ENCODE data around the gene MEAK7. TPM values are rescaled to one million over a fixed set of nuclear protein-coding genes. Genes with fewer than 3 reads are reported as not detected.

MEAK7 gene
- total and polyA plus RNA-seq, 2 of the 8 experiments (the other 6 are each of a cell fraction or from before 2014, with no cell fraction given) = 9.6 to 19.6 TPM

DNA sequence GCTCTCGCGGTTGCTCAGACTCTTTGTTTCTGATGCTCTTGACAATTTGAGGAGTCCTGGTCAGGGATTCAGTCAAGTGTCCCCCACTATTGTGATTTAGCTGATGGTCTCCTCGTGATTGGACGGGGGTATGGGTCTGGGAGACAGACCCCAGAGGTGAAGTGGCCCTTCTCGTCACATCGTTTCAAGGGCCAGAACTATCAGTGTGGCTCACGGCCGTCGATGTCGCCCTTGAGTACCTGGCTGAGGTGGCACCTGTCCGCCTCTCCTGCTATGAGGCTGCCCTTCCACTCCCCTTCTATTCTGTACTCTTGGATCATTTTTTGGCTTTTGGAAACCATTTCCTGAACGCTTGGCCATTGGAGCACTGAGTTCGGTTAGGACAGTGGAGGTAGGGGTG, 7.4 kb upstream of the MEAK7 start (continued):
- TF ChIP-seq JUND (IDR thresholded peaks at IDR 0.05; ENCODE audit: low read length) (no peak), TAF7 (optimal IDR thresholded peaks at IDR 0.05; ENCODE audit: borderline replicate concordance, low read depth, low read length) (no peak)
